ENCODE results near the gene SEC61A2.

The SEC61A2 gene

DNA sequence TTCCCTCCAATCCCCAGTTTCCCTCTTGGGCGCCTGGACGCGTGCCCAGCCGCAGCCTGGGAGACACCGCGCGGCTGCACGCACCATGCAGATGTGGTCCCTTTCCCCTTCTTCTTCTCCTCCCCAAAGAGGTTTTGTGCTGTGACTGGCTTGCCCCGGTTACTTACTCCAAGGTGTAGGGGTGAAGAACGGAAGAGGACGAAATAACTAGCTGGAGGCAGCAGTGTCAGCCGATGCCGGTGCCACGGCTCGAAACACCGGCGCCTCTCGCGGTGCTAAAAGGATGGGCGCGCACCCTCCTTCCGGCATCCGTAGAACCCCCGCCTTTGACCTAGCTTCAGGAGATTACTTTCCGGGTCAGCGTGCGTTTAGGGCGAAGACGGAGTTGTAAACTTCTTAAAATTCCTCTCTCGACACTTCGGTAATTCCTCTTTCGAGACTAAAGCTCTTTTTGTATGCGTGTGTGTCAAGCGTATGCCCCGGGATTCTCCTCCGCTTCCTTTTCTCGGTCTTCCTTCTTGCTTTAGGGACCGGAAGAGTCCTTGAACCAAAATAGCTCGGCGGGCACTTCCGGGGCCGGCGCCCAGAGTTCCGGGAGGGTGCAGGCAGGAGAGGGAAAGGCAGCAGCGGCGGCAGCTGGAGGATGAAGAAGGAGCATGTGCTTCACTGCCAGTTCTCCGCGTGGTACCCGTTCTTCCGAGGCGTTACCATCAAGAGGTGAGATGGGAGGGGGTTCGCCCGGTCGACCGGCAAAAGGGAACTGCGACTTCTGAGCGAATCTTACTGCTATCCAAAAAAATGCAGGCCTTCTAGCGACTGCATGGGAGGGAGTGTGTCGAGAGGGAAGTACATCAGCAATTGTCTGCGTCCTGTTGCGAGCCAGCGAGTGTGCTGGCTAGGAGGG, 66.4 kb downstream of the SEC61A2 start, which contains the start of the genes CDC123 and NUDT5:
Gene CDC123, plus strand, starts transcription at position 586 of the 904 bp plus-strand sequence. Its CDS starts 58 bp downstream, at position 644.
Gene NUDT5, minus strand, starts transcription at position 289 of the 904 bp plus-strand sequence. CDS start 9,600 bp downstream, outside the sequence.
- in situ Hi-C loops (cut with HindIII; ENCODE audit: low sequenced_read_pairs), result no loop called here

DNA sequence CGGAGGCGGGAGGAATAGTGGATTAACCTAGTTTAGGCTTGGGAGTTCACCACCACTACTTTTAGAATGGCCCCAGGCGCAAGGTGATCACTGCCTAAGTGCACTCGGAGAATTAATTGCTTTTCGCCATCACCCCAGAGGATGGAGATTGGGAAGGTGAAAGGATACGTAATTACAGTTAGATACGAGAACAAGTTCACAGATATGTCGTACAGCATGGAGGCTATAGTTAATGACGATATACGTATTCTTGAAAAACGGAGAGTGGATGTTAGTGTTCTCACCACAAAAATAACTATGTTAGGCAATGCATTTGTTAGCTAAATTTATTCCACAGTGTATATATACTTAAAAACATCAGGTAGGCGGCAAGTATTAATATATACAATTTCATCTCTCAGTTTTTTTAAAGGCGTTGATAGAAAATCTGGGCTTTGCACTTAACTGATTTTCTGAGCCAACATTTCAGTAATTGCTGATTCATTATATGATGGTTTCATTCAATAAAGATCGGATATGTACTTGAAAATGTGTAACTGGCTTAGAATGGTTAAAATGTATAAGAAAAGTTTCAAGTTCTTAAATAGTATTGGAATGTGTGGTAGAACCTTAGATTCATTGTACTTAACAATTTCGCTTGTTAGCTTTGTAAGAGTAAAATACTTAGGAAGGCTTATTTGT, 67.2 kb downstream of the SEC61A2 start:
- in situ Hi-C loops (cut with HindIII; ENCODE audit: low sequenced_read_pairs), result no loop called here

GRCh38 chr10:12198156-12198555, 68.7 kb downstream of the SEC61A2 start:
- in situ Hi-C loops (cut with HindIII; ENCODE audit: low sequenced_read_pairs), result no loop called here

- in situ Hi-C loops (cut with HindIII; ENCODE audit: low sequenced_read_pairs), result no loop called here
These were observed 71.4 kb downstream of the SEC61A2 start for GRCh38 chr10:12200850-12201249.

DNA sequence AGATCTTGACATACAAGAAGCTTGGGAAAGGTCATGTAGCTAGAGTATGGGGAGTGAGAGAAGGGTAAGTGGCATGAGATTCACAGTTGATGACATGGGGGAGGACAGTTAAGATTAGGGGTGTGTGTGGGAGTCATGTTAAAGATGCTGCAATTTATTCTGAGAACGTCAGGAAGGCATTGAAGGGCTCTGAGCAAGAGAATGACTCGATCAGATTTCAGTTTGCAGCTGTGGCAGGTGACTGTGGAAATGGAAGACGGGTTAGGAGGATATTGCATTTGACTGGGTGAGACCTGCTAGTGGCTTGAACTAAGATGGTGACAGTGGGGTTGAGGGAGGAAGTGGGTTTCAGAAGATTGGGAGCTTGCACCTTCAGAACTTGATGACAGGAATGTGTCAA, 72.1 kb downstream of the SEC61A2 start:
- in situ Hi-C loops (cut with HindIII; ENCODE audit: low sequenced_read_pairs), result no loop called here

GRCh38 chr10:12202226-12202625, 72.7 kb downstream of the SEC61A2 start:
- in situ Hi-C loops (cut with HindIII; ENCODE audit: low sequenced_read_pairs), result no loop called here

- in situ Hi-C loops (cut with HindIII; ENCODE audit: low sequenced_read_pairs), result no loop called here
These were observed 75.6 kb downstream of the SEC61A2 start for GRCh38 chr10:12205082-12205481.

- in situ Hi-C loops (cut with HindIII; ENCODE audit: low sequenced_read_pairs), result no loop called here
These were observed 77.6 kb downstream of the SEC61A2 start for GRCh38 chr10:12207114-12207513.

GRCh38 chr10:12208460-12208859, 79.0 kb downstream of the SEC61A2 start:
- in situ Hi-C loops (cut with HindIII; ENCODE audit: low sequenced_read_pairs), result no loop called here

GRCh38 chr10:12212454-12212853, 83.0 kb downstream of the SEC61A2 start:
- in situ Hi-C loops (cut with HindIII; ENCODE audit: low sequenced_read_pairs), result no loop called here

DNA sequence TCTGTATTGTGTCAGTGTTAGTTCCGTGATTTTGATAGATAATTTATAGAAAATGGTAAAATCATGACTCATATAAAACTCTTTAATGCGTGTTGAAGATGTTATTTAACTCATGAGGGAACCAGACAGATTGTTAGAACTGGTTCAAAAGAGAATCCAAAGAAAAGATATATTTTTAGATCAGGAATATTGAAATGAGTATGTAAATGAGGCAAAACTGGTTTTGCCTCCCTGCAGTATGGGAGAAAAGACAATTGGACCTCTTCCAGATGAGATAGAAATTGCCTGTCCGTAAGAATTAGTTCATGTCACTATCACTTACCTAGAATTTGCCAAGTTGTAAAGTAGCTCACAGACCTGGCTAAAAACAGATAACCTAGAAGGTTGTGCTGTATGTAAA, 84.1 kb downstream of the SEC61A2 start:
- in situ Hi-C loops (cut with HindIII; ENCODE audit: low sequenced_read_pairs), result no loop called here

DNA sequence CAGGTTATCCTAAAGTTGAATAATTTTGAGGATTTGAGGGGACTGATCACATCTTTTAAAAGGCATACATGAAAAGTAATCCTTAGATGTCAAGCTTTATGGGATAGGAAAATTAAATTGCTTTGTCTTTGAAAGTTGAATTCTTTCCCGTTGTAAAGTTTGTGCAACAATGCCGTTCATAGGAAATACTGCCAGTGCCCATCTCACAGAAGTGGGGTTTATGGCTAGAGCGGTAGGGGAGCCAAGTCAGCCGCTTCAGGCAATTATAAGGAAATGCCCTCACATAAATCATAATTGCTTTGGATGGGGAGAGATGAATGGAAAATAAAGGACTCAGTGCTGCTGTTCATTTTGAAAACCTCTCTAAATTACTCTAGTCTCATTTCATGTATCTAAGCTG, 84.6 kb downstream of the SEC61A2 start:
- in situ Hi-C loops (cut with HindIII; ENCODE audit: low sequenced_read_pairs), result no loop called here

GRCh38 chr10:12214763-12215218, 85.3 kb downstream of the SEC61A2 start:
- in situ Hi-C loops (cut with HindIII; ENCODE audit: low sequenced_read_pairs), result no loop called here
